C4-2B (cell line): ENCODE results near the gene MAP2K2.

Source experiments
- CTCF ChIP-seq: fragments of 450-650 bp; conservative IDR thresholded peaks from 2 replicates; pipeline ENCODE4 v1.5.1; 2017; ENCODE audit warnings: mild to moderate bottlenecking
- ZFX ChIP-seq: fragments of 450-650 bp; IDR thresholded peaks from 2 replicates; pipeline ENCODE4 v1.6.1; 2017

DNA sequence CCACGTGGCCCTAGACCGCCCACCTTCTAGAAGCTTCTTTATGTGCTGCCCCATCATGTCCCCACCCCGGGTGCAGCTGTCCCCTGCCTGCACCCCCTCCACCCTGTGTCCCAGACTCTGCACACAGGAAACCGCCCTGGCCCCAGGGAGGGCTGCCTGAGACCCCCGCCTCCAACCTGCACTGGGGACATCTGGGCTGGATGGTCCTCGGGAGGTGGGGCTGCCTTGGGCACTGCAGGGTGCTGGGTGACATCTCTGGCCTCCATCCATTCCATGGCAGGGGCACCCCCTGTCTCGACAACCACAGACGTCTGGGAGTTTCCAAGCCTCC is 39.4 kb downstream of the MAP2K2 start:
- no peak for TF ChIP-seq CTCF
- TF ChIP-seq ZFX = no peak
